Kidney capillary endothelial cell (primary cell): ENCODE results near the gene TNFRSF4.

Experiments
- DNase-seq: peaks from one replicate; pipeline ENCODE4 v3.0.0-alpha.2; 2018; ENCODE audit warnings: low spot score

Gene TNFRSF4

DNA sequence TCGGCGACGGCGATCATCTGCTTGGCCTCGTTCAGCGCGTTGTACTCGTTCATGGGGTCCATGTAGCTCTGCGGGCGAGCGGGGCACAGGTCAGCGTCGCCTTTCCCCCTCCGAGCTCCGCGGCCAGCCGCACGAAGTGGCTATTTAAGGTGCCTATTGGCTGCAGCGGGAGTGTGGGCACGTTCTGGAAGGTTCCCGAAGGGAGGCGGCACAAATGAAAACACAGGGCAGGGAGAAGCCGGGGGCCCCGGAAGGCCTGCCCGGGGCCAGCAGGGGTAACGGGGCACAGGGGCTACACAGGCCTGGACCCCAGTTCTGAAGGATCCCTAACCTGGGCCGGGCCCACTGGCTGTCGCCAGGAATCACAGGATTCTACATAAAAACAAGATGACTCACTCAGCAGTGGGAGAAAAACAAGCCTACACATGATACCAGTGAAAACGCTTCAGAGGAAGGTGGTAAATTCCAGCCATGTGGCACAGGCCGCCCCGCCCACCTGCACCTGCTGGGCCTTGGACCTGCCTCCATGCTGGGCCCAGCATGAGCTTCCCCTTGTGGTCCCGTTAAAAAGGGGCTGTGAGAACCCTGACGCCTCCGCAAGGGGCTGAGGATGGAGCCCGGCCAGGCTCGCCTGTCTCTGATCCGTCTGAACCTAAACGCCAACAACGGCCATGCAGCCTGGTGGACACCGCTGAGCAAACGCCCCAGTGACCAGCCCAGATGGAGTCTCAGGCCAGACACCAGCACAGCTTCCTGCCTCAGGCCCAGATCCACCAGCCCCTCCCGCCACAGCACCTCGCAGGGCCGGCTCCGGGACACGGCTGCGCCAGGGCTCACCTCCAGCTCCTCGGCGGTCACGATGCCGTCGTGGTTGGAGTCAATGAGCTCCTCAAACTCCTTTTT is 3.9 kb upstream of the TNFRSF4 start:
- DNase-seq: no peak

DNA sequence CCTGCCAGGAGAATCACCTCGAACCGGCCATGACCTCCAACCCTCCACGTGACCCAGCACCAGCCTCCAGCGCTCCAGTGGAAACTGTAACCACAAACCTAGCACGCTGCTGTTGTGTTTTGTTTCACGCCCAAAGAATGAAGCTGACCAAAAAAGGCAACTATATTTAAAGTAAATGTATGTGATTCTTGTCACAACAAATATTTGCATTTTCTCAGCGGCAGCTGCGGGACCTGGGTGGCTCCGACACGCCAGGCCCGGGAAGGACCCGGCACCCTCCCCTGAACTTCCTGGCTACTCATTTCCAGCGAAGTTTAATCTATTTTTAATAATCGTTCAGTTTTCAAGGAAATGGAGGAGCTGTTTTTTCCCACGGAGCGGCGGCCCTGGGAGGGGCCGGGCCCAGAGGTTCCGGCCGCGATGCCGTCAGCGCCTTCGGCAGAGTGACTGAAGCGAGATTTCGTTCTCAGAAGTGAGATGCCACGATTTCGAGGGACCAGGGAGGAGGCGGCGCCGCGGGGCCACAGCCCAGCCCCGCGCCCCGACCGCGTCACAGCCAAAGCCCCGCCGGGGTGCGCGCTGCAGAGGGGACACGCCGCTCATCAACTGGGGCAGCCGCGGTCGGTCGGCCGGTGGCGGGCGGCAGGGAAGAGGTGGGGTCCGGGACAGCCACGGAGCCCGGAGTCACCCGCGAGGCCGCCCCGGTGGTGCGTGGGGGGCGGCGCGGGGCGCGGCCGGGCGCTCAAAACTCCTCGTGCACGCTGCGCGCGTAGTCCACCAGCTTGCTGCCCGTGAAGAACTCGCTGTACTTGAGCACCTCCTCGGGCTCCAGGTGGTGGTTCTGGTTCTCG is 3.0 kb upstream of the TNFRSF4 start:
- DNase-seq: no peak

DNA sequence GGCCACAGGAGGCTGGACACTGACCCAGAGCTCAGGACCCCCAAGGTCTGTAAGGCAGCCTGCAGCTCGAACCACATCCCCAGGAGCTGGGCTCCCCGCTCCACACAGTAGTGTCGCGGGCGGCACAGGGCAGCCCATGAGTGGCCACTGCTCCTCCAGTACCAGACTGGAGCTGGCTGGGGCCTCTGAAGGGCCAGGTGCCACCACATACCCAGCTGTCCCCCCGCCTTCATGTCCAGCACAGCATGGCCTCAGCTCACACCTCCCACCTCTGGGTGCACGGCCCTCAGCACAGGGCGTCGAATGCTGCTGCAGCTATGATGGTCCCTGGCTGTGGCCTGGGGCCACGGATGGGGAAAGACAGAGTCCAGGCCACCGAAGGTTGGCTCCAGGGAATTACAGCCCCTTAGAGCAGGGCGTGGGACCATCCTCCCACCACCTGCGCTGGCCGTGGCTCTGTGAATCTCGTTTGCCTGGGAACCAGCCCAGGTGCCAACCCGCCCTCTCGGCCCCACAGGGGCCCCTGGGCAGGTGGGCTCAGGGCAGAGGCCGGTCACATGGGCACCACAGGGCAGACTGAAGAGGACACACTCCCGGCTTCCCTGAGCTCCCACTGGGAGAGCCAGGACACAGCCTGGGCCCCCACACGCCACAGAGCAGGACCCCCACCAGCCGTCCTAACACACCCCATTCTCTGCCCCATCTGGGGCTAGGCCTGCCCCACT is 2.1 kb upstream of the TNFRSF4 start:
- DNase-seq: no peak

DNA sequence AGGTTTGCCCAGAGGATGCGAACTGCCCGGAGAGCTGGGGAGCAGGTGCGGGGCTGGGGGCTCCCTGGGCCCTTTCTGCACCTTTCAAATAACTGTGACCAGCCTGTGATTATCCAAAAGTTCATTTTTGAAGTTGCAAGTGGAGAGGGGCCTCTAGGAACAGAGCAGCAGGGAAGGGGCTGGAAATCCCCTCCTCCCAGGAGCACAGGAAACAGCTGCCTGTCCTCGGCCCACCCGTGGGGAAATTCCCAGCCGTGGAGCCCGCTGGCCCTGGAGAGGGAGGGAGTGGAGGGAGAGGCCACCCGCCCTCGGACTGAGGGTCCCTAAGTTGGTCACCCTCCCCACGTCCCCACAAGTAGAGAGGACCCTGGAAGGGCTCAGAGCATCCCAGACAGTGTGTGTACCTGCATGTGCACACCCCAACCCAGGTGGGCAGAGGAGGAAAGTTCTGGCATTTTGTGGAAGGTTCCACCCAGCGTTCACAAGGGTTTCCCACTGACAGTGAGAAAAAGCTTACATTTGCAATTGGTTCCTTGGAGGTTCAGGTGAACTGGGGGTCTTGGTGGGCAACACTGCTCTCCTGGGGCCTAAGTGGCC is 1.2 kb upstream of the TNFRSF4 start:
- no peak for DNase-seq

DNA sequence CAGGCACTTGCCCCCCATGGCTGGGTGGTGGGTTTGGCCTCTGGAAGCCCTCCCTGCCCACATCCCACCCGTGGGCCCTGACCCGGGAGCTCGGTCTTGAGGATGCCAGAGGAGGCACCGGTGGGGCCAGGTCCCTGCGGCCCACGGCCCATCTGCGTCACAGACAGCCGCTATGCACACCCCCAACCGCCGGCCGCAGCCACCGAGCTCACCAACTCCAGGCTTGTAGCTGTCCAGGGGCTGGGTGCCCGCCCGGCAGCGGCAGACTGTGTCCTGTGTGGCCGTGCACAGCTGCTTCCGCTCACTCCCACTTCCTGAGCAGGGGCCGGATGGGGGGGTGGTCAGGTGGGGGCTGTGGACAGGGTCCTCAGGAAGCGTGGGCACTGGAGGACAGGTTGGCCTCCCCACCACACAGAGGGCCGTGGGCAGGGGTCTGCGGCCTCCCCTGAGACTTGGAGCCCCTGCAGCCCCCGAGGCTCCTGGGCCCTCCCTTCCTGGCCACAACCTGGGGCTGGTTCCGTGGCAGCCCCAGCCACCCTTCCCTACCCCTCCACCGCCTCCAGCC is 1.1 kb downstream of the TNFRSF4 start:
- peak; percentile 67 for DNase-seq

DNA sequence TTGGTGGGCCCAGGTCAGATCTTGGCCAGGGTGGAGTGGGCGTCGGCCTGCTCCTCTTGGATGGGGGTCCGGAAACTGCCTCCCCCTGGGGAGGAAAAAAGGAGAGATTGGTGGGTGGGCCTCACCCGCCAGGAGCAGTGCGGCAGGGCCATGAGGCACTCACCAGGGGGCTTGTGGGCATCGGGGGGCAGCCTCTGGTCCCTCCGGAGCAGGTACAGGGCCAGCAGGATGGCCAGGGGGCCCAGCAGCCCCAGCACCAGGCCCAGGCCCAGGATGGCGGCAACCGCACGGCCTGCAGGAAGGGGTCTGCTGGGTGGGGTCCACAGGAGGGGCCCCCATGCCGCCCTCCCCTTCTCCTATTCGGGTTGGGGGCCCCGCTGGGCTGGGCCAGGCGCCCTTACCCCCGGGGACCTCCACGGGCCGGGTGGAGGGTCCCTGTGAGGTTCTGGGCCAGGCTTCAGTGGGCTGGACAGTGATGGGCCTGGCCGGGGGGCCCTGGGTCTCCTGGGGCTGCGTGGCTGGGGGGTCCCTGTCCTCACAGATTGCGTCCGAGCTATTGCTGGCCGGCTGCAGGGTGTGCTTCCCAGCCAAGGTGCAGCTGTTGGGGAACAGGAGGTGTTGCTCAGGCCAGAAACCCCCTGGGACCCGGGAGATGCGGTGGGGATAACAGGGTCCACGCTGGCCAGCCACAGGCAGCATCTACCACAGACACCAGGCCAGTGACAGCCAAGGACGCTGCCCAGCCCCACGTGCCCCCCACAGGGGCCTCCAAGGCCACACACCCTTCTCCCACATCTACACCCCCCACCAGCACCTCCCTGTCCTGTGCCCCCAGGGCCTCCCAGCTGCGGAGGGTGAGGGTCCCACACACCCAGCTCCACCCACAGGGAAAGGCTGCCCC is 2.2 kb downstream of the TNFRSF4 start:
- DNase-seq: no peak

DNA sequence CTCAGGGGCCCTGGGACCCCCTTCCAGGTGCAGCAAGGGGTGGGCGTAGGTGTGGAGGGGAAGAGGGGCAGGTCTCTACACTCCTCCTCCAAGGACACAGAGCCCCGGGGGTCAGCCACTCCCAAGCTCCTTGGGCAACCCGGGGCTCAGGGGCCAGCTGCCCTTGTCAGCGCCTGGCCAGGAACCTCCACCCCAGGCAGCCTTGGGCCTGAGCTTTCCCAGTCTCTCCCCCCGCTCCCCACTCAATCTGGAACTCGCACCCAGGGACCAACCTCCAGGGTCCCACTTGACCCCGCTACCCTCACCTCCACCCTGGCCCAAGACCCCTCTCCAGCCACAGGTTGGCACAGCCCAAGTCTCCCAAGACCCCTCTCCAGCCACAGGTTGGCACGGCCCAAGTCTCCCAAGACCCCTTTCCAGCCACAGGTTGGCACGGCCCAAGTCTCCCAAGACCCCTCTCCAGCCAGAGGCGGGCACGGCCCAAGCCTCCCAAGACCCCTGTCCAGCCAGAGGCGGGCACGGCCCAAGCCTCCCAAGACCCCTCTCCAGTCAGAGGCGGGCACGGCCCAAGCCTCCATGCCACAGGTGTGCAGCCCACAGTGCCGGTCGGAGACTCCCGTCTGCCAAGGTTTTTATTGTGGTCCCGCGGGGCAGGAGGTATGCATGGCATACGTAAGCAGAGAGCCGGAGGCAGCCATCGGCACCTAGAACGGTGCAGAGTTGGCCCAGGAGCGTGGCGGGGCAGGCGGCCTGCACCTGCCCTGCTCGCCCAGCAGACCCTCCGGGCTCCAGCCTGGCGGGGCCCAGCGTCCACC is 3.0 kb downstream of the TNFRSF4 start:
- DNase-seq: no peak

DNA sequence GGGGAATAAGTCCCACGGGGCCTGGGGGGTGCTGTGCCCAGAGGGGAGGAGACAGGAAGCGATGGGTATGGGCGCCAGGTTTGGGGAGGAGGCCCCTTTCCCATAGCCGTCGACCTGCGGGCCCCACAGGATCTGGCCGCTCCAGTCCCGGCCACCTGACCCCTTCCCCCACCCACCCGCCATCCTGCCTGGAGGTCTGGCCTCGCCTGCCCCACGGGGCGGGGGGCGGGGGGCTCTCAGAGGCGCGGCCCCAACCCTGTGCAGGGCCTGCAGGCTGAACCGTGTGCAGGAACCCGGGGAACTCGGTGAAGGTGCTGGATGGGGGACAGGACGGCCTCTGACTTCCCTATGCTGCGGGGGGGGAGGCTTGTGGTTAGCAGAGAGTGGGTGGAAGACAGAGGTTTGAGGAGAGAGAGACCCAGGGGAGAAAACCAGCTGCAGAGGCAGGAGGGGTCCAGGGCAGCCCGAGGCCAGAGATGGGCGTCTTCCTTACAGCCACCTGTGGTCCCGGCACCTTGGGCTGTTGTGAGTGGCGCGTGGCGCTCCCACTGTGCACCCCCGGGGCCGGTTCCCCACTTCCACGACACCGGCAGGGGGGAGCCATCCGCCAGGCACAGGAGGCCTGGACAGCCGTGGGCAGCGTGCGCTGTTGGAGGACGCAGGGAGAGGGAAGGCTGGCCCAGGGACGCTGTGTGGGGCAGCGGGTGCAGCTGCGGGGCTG is 5.1 kb downstream of the TNFRSF4 start:
- no peak for DNase-seq

DNA sequence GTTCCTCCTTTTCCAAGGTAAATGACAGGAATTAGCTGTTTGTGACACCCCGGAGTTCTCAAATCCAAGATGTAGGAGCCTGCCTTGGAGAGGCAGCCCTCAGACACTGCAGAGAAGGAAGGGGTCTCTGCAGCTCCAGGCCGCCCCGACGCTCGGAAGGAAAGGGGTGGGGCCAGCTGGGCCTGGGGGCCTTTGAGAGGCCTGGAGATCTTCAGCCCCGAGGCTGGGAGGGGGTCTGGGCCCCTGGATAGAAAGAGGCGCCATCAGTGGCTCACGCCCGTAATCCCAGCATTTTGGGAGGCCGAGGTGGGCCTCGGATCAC is 6.4 kb downstream of the TNFRSF4 start:
- no peak for DNase-seq

DNA sequence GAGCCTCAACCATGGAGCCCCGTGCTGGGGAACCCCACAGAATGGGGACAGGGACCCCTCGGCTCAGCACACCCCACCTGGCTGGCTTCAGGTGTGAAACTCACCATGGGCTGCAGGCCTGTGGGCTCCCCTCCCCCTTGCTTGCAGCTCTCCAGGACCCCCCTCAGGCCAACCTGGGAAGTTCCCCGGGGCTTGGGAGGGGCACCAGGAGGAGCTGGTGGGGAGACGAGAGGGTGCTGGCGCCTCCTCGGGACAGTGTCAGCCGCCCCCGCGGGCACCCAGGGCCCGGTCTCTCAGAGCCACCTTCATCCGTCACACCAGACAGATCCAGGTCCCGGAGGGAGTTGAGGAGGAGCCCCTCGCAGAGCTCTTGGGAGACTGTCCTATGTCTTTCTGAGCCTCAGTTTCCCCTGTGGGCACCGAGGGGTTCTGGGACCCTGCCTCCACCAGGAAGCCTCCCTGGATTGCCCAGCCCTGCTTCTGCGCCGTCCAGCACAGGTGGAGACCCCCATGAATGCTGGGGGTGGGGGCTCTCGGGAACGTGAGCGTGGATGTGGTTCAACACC is 6.9 kb downstream of the TNFRSF4 start:
- no peak for DNase-seq

DNA sequence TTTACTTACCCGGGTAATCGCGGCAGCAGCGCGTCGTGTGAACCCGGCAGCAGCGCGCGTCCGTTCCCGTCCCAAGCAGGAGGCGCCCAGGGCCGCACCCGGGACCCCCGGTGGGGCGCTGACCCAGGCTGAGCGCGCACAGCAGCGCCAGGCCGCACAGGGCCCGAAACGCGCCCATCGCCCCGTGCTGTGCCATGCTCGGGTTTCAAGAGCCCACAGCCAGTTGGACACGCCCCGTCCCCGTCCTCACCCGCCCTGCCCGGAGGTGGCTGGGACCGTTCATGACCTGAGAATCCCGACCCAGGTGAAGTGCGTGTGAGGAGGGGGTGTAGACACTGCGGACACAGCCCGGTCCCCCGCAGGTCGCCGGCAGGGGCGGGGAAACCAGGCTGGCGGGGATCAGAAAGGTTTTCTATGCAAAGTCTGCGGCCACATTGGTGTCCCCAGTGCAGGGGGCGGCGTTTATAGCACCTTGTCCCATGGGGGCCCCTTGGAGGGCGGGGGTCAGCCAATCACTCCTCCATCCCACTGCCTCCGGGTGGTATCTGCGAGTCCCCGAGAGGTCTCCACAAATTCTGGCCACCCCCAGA is 7.5 kb downstream of the TNFRSF4 start, which contains the start of gene TNFRSF18:
Gene TNFRSF18, minus strand, starts transcription at position 217 of the 590 bp plus-strand sequence. Its CDS starts 21 bp downstream, at position 196.
- no peak for DNase-seq

DNA sequence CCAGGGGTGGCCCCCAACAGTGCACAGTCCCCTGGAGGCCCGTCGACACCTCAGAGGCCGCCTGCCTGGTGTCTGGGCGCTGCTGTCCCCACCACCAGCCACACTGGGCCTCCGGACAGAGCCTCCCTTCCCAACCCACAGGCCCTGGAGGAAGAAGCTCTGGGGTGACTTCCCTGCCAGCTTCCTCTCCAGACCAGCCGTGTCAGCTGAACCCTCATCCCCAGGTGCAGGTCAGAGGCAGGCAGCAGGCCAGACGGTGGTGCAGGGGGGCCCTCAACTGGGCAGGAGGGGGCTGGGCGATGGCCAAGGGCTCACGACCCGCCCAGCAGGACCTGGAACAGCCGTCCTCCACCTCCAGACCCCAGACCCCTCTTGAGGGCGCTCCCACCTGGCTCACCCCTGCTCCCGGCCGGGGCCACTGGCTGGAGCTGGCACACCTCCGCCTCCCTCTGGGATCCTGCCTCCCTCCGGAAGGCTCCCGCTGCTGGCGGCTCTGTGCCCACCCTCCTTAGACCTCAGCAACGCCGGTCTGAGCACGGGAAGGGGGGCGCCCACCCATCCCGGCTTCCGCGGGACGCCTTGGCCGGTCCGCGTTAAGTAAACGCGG is 8.1 kb downstream of the TNFRSF4 start:
- no peak for DNase-seq

DNA sequence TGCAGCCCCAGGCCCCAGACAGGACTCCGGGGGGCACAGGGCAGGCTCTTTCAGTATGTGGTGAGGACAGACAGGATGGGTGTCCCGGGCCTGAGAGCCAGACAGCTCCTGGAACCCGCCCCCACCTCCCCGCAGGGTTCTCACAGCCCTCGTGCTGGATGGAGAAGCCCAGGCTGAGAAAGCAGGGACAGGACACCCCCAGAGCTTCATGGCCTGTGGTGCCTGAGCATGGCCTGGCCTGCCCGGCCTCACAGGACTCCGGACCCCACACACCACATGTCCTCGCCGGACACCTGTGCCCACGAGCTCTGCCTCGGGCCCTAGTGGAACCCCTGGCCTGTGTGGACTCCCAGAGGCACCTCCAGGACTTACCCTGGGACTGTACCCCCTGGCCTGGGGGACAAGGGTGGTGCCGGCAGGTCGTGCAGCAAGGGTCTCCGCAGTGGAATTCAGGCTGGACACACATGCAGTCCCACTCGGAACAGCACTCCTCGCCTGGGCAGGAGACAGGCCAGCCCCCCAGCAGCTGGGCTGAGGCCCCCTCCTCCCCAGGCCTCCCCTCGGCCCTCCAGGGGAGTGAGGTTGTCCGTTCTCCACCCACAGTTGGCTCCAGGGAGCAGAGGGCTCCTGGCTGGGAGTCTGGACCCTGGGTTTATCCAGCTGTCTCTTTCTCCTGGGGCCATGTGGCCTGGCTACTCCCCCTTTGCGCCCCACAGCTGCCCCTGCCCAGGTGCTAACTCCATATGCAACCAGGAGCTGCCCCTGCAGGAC is 8.8 kb downstream of the TNFRSF4 start:
- DNase-seq: no peak

DNA sequence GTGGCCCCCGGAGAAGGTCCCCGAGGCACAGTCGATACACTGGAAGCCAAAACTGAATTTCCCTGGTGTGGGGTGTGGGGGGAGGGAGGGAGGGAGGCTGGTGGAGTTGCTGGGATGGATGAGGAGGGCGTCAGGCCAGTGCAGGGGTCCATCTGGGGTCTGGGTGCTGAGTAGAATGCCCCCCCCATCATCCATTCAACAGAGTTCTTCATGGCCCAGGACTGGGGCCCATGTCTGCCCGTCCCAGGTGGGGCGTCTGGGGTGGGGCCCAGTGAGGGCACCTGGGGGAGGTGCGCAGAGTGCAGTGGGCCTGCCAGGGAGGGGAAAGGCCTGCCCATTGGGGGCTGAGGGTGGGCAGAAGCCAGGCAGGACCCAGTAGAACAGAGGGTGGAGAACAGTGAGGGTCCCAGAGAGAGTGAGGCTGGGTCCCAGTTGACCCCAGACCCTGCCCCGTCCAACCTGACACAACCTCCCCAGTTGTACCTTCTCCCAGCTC is 9.5 kb downstream of the TNFRSF4 start:
- no peak for DNase-seq

DNA sequence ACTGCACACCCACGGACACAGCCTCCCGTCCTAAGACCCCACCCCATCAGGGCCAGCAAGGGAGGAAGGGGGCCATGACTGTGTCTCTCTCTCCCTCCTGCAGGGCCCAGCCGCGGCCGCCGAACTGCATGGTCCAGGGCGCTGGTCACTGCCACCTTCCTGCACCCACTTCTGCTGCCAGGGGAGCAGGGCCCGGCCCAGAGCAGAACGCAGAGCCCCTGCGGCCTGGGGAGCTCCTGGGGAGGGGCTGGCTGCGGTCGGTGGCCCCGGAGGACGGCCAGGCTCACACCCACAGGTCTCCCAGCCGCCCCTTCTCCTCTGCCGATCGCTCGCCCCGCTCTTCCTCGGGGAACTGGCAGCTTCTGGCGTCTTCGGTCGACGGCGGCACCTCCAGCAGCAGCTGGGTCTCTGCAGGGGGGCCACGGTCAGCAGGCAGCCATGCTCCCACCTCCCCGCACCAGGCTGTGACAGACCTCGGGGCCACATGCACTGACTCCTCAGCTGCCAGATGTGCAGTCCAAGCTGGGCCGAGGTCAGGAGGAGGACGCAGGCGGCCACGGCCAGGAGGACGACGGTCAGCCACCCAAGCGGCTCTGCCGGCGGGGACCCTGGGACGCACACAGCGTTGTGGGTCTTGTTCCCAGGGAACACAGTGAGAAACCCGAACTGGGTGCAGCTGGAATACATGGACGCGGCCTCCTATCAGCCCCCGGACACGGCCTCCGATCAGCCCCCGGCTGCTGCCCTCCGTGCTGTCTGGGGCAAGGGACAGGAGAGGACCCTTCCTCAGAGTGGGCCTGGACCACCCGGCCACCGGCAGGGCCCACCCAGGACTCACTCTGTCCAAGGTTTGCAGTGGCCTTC is 10.2 kb downstream of the TNFRSF4 start:
- DNase-seq: no peak
